Smooth muscle cell of trachea (primary cell): ENCODE data around the gene SNX33. TPM values are rescaled to one million over a fixed set of nuclear protein-coding genes. Genes with fewer than 3 reads are reported as not detected.

ENCODE experiments used
- total RNA-seq: library from RNA; depleted of rRNA; stranded (reverse); fragments of >200 nt; gene quantifications from 2 replicates; pipeline ENCODE4 v1.2.1, GENCODE V29; 2014

Gene SNX33, protein sequence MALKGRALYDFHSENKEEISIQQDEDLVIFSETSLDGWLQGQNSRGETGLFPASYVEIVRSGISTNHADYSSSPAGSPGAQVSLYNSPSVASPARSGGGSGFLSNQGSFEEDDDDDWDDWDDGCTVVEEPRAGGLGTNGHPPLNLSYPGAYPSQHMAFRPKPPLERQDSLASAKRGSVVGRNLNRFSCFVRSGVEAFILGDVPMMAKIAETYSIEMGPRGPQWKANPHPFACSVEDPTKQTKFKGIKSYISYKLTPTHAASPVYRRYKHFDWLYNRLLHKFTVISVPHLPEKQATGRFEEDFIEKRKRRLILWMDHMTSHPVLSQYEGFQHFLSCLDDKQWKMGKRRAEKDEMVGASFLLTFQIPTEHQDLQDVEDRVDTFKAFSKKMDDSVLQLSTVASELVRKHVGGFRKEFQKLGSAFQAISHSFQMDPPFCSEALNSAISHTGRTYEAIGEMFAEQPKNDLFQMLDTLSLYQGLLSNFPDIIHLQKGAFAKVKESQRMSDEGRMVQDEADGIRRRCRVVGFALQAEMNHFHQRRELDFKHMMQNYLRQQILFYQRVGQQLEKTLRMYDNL
- 21.4 and 37.2 TPM in 2 replicates for total RNA-seq

DNA sequence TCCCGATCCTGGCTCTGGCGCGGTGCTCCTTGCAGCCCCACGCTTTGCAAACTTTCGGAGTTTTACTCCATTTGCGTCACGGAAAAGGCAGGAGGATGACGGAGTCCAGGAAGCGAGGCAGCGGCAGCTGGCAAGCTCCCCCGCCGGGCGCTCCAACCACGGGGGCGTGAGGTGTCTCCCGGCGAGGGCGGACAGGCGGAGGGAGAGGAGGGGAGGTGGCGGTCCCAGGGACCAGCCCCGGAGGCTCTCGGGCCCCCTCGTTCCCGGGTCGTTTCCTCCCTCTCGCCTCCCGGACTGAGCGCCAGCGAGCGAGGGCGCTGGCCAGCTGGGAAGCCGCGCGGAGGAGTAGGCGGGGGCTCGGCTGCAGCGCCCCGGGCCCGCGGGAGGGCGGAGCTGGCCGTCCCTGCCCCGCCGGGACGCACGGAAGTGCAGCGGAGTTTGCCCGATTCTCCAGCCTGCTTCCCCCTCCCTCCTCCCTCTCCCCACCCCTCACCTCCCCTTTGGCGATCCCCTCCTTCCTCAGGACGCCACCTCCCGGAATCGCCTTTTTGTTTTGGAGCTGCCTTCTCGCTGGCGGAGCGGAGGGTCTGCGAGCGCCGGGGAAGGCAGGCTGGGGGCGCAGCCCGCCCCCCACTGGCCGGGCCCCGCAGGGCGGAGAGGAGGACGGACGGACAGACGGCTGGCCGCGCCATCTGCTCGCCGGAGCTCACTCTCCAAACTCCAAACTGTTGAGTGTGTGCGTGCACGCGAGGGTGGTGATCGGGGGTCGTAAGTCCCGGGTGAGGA, at the start of gene SNX33:
SNX33 (plus strand) TSS at position 543 of the 786 bp plus-strand sequence. CDS start 1,191 bp downstream, outside the sequence.

DNA sequence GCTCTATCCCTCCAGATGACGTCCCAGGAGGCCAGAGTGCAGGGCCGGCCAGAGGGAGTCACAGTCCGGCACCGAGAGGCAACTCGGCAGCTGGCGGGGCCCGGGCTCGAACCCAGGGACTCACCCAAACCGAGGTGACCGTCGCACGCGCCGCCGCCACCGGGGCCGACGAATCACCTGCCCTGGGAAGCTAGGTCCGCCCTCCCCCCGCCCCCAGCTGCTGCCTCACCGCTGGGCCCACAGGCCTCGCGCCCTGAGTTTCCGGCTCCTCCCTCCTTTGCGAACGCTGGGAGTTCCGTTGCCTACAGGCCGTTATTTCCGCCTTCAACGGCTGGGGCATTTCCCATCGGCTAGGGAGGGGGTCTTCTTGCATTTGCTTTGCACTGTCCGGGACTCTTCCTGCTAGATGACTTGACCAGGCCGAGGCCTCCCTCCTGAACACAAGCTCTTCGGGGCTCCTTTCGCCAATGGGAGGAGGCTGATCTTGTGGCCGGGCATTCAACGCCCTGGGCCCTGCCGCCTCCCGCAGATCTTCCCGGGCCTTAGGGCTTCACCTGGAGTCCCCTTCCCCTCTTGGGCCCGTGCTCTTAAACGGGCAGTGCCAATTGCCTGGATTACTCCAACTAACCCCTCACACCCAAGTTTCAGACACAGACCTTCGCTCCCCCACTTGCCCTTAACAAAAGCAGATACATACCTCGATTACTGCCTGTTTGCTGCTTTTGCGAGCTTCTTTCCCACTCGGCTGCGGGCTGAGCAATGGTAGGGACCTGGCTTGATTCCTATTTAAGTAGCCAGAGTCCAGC, 22.0 kb upstream of the SNX33 start, which contains the start of gene SNUPN:
SNUPN (minus strand) TSS at position 184 of the 806 bp plus-strand sequence. CDS start 4,674 bp downstream, outside the sequence.

DNA sequence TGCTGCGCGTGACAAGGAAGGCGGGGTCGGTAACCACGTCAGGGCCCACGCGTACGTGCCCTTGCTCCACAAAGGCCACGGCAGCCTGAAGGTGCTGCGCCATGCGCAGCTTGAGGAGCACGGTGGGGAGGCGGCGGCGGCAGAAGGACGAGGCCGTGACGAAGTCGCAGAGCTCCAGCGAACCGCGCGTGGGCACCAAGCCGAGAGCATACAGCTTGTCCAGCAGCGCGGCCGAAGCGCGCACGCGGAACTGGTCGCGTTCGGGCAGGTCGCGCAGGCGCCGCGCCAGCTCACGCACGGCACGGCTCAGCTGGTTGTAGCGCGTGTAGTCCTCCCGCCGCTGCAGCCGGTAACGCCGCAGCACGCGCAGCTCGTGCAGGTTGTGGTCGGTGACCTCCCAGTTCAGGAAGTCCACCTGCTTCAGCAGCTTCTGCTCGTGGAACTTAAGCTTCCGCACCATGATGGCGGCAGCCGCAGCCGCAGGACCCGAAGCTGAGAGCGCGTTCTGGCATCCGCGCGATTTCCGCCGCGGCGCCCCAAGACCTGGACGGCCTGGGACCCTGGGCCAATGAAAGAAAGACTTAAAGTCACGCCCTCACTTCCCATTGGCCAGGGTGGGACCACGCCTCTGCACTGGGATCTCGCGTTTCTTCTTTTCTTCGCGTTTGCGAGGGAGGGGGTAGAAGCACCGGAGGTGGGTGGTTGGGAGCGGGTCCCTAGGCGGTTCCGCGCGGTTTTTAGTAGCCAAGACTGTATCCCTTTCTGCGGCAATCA, 7.8 kb upstream of the SNX33 start, which contains the start of gene IMP3:
IMP3 (minus strand) TSS at position 516 of the 774 bp plus-strand sequence; CDS start at position 460, 56 bp downstream.

Other genes starting within 250 kb of the SNX33 start
- gene SIN3A, start 196.2 kb upstream of the SNX33 start, total RNA-seq = 24.6 and 37.5 TPM in 2 replicates
- gene PTPN9, start 68.6 kb upstream of the SNX33 start, total RNA-seq = 22.4 and 24.0 TPM in 2 replicates
- 32.9 and 34.8 TPM in 2 replicates for gene SNUPN, start 22.2 kb upstream of the SNX33 start, total RNA-seq
- gene IMP3, start 7.7 kb upstream of the SNX33 start, total RNA-seq = 74.8 and 75.0 TPM in 2 replicates
- gene CSPG4, start 64.9 kb downstream of the SNX33 start, total RNA-seq = 130 and 133 TPM in 2 replicates
- gene UBE2Q2, start 195.5 kb downstream of the SNX33 start, total RNA-seq = 68.1 and 73.1 TPM in 2 replicates